HG03045 (cell line): ENCODE measurements around the gene BEND3.
"Not testable (repeated sequence)": the region's sequence is repeated elsewhere in the genome, so short reads cannot be mapped to it uniquely, and the experiment has no call there.

ENCODE experiments used
- ATAC-seq: cut with Tn5 transposase; IDR thresholded peaks from one replicate; pipeline ENCODE4 v1.9.1; 2021; ENCODE audit warnings: mild to moderate bottlenecking, moderate library complexity; ENCODE audit not compliant: unreplicated experiment

Gene BEND3

GRCh38 chr6:107045826-107046675, 69.3 kb downstream of the BEND3 start:
- ATAC-seq: no peak

DNA sequence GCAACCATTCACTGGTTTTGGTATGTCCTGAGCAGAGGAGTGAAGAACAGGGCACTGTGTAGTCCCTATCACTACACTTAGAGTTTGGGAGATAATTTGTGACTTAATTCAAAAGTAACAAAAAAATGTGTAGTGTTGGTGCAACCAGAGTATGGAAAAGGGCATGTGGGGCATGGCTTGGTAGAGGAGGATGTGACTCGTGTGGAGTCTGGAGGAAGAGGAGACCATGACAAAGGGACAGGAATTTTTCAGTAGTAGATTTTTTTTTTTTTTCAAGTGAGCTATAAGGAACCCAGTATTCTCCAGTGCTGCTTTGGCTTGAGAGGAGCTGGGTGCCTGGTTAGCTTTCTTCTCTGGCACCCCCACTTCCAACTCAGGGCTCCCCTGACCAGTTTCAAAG, 82.2 kb downstream of the BEND3 start:
- no peak for ATAC-seq

DNA sequence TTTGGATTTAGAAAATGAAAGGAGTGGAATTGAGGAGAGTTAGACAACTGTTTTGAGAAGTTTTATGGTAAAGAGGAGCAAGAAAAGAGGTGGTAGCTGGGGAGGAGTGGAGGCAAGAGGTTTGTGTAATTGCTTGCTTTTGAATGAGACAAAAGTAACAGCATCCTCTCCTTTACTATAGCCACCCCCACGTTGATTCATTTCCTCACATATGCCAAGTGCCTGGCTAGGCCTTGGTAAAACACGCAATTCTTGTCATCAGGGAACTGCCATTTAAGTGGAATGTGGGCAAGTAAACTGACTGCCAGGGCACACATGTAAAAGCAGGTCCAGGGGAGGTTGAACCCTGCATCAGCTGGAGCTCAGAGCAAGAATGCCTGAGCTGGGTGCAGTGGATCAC, 83.3 kb downstream of the BEND3 start:
- ATAC-seq: no peak

- no peak for ATAC-seq
Observed at GRCh38 chr6:107030151-107030550, 85.2 kb downstream of the BEND3 start.

GRCh38 chr6:107026965-107027364, 88.3 kb downstream of the BEND3 start:
- ATAC-seq: no peak

- ATAC-seq: no peak
Observed at GRCh38 chr6:107021446-107022185, 93.7 kb downstream of the BEND3 start.

DNA sequence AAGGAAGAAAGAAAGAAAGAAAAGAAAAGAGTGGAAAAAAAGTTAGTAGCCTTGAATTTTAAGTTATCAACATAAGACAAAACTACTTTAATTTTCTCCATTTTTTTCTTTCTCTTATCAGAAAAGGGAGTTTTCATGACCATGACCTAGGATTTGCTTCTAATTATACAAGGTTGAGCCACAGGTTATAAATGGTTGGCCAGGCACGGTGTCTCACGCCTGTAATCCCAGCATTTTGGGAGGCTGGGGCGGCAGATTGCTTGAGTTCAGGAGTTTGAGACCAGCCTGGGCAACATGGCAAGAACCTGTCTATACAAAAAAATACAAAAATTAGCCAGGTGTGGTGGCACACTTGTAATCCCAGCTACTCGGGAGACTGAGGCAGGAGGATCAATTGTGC, 95.1 kb downstream of the BEND3 start:
- no peak for ATAC-seq

DNA sequence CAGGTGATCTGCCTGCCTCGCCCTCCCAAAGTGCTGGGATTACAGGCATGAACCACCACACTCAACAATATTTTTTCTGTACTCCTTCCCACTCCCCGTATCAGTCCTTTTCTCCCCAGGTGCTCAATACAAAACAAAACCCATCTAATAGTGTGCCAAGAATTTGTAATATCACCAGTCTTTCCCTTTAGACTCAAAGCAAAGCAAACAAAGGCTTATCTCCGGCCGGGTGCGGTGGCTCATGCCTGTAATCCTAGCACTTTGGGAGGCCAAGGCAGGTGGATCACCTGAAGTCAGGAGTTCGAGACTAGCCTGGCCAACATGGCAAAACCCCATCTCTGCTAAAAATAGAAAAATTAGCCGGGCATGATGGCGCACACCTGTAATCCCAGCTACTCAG, 95.7 kb downstream of the BEND3 start:
- ATAC-seq: not testable (repeated sequence)

DNA sequence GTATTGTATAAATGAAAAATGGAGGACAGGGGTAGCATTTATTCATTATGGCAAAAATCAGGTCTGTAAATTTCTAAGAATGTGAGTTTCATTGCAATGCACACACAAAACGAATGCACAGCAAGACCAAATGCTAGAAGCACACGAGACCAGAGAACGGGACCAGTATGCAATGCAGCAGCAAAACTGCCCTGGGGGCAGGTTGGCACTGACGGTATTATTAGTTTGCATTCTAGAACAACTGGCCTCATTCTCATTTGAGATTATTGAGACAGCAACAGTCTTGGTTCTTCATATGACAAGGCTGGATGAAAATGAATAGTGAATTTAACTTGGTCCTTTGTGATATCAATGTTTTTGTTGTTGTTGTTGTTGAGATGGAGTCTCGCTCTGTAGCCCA, 96.3 kb downstream of the BEND3 start:
- no peak for ATAC-seq
